HG03442 (cell line): Measurements from ENCODE around the gene ARL15.
A peak's percentile ranks its signal among the peaks of the same experiment; 100 is the strongest.
"Not testable (repeated sequence)": the region's sequence is repeated elsewhere in the genome, so short reads cannot be mapped to it uniquely, and the experiment has no call there.

Experiments used
- ATAC-seq: cut with Tn5 transposase; IDR thresholded peaks from one replicate; pipeline ENCODE4 v1.9.1; 2021; ENCODE audit warnings: mild to moderate bottlenecking, moderate library complexity; ENCODE audit not compliant: unreplicated experiment

Gene ARL15

DNA sequence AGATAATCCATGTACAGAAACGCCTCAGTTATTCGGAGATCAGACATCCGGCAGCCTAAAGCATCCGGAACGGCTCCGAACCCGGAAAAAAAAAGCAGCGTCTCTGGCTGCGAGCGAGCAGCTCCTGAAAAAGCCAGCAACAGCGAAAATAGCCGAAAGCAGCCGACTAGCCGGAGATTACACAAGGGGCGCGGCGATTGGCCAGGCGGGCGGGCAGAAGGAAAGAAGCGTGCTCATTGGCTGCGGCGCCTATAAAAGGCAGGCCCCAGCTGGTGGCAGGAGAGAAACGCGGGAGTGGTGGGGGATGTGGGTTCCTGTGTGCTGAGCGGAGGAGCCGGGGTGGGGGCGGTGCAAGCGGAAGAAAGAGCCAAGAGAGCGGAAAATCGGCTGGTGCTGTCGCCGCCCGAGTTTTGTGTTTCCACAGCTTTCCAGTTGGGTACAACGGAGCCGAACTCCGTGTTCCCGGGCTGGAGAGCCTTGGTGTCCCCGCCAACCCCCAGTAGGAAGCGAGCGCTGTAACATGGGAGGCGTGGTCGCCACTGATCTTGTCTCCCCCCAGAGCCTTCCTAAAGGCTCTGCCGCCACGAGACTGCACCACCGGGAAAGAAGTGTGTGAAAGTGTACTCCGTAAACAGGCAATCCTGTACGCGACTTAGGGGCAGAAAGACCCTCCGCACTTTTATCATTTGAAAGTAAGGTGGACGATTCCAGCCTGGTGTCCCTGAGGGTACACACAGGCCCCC lies at the start of gene ARL15:
Gene ARL15, minus strand, starts transcription at position 141 of the 743 bp plus-strand sequence.
- peak; percentile 95 for ATAC-seq

DNA sequence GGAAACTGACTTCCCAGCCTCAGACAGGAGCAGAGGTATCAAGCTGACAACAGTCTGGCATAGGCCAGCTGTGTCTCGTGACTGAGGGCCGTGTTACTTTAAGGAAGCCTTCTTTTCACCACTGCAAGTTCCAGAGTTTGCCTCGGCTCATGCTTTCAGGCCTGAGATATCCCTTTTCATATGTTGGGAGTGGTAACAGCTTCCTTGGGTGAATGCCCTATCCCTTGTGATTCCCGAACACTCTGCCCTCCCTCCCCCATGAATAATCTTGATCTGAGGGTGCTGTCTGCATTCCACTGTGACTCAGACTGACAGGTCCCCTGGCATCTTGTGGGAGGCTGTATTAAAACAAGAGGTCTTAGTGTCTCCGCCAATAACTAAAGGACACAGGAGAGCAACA lies 49.7 kb upstream of the ARL15 start:
- no peak for ATAC-seq

- ATAC-seq, result no peak
Measured at GRCh38 chr5:54357408-54358058, 47.2 kb upstream of the ARL15 start.

DNA sequence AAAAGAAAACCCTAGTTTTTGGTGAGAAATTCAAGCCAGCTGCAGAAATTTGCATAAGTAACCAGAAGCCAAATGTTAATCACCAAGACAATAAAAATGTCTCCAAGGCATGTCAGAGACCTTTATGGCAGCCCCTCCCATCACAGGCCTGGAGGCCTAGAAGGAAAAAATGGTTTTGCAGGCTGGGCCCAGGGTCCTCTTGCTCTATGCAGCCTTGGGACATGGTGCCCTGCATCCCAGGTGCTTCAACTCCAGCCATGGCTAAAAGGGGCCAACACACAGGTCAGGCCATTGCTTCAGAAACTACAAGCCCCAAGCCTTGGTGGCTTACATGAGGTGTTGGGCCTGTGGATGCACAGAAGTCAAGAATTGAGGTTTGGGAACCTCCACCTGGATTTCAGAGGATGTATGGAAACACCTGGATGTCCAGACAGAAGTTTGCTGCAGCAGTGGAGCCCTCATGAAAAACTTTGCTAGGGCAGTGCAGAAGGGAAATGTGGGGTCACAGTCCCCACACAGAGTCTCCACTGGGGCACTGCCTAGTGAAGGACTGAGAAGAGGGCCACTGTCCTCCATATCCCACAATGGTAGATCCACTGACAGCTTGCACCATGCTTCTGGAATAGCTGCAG lies 43.7 kb upstream of the ARL15 start:
- ATAC-seq, result not testable (repeated sequence)

GRCh38 chr5:54352580-54352979 lies 42.2 kb upstream of the ARL15 start:
- ATAC-seq, result not testable (repeated sequence)

- no peak for ATAC-seq
Measured at GRCh38 chr5:54347221-54347865, 37.0 kb upstream of the ARL15 start.

DNA sequence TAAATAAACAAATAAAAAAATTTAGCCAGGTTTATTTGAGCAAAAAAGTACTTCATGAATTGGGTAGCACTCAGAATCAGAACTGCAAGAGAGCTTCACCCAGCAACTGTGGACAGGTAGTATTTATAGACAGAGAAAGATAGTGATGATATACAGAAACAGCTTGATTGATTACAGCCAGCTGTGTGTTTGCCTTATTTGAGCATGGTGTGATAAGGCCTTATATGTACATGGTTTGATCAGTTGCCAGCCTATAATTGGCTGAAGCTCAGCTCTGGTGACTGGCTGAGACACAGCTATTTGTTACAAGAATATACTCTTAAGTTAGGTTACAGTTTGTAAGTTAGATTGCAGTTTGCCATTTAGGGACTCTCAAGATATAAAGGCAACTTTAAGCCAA lies 34.3 kb upstream of the ARL15 start:
- ATAC-seq, result no peak

DNA sequence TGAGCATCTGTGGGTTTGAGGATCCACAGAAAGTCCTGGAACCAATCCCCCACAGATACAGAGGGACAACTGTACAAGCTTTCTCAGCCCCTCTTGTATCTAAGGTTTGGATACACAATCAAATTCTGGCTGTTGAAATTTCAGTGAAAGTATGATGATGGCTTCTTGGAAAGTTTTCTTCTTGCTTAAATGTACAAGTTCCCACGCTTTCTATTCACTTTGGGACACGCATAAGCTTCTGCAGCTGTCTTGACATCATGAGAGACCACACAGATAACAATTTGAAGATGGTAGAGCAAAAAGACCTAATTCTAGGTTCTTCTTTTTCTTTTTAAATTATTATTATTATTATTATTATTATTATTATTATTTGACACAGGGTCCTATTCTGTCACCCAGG lies 31.6 kb upstream of the ARL15 start:
- no peak for ATAC-seq

- no peak for ATAC-seq
Measured at GRCh38 chr5:54337523-54337922, 27.1 kb upstream of the ARL15 start.

DNA sequence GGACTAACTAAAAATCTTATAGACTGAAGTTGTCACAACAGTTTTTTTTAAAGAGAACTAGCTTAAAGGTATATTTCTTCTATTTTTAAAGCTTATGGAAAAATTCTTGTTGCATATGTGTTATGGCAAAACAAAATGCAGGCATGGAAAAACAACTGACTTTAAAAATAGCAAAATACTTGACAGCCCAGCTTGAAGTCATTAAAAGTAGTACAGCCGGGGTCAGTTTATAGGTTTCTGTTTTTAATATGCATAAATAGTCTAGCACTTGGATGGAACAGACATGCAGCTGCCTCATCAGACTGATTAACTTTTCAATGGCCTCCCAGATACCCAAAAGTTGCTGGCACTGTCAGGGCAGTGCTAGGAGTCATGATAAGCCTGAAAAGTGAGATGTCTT lies 22.3 kb upstream of the ARL15 start:
- no peak for ATAC-seq

- ATAC-seq, result no peak
Measured at GRCh38 chr5:54329731-54330709, 19.6 kb upstream of the ARL15 start.

DNA sequence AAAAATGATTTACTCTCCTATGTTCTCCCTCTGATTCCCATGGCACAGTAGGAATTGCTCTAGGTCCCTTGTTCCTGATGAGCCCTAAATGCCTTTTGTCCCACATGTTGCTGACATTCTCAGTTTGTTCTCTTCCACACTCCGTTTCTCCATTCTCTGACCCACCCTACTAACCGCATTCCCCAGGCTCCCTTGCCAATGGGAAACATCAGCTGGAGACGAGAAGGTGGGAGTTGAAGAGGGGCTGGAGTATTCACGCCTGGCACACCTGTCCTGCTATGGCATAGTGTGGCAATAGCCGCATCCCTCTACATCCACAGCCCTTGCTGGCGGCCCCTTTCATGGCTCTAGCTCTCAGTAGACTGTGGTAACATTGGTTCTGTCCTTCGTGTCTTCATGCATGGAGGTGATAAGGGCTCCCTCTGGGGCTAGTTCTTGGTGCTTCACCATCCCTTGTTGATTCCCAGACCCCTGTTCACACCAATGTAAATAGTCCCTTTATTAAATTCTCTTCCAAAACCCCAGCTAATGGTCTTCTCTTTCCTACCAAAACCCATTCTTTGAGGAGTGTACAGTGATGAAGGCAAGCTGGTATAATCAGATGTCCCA lies 16.4 kb upstream of the ARL15 start:
- ATAC-seq, result no peak

GRCh38 chr5:54325610-54326311 lies 15.4 kb upstream of the ARL15 start:
- no peak for ATAC-seq

- no peak for ATAC-seq
Measured at GRCh38 chr5:54325272-54325609, 14.9 kb upstream of the ARL15 start.

- no peak for ATAC-seq
Measured at GRCh38 chr5:54324651-54325271, 14.4 kb upstream of the ARL15 start.

GRCh38 chr5:54323495-54323894 lies 13.1 kb upstream of the ARL15 start:
- ATAC-seq, result no peak

- ATAC-seq, result no peak
Measured at GRCh38 chr5:54320256-54320655, 9.9 kb upstream of the ARL15 start.

DNA sequence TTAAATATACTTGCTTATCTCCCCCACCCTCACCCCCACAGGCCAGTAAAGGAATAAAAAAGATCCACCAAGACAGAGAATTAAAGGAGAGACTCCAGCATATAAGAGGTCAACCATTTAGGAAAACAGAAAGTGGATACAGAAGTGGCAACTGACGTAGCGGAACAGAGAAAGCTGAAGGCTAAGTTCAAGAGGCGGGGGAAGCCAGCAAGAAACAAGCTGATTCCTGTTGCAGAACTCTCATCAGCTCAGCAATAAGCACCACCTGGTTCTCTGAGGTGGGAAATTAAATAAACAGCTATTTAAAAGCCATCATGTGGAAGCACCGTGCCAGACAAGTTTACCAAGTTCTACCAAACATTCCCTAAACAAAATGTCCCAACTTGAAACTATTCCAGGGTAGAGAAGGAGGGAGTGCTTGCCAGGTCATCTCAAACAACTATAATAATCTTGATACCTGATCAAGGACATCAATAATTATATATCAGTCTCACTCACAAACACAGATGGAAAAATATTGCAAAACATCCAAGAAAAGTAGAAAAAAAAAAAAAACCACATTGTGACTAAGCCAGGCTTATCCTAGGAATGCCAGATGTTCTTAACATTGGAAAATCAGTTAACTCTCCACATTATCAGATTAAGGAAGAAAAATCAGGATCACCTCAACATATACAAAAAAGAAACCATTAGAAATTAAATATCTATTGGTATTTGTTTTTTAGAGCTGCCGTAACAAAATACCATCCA lies 7.3 kb upstream of the ARL15 start:
- ATAC-seq, result no peak
